D341Med (cell line): ENCODE measurements around the gene MAP7D1.
A peak's percentile ranks its signal among the peaks of the same experiment; 100 is the strongest.
"Not testable (repeated sequence)": the region's sequence is repeated elsewhere in the genome, so short reads cannot be mapped to it uniquely, and the experiment has no call there.

Experiments used
- DNase-seq: peaks from one replicate; pipeline ENCODE4 v3.0.0; 2012; ENCODE audit warnings: low spot score

The MAP7D1 gene

GRCh38 chr1:36203554-36204346, 47.8 kb downstream of the MAP7D1 start:
- DNase-seq: peak; percentile 63

- no peak for DNase-seq
Measured at GRCh38 chr1:36204347-36204909, 48.5 kb downstream of the MAP7D1 start.

- no peak for DNase-seq
Measured at GRCh38 chr1:36206323-36206858, 50.4 kb downstream of the MAP7D1 start.

- no peak for DNase-seq
Measured at GRCh38 chr1:36207339-36207738, 51.4 kb downstream of the MAP7D1 start.

GRCh38 chr1:36208978-36209703, 53.2 kb downstream of the MAP7D1 start:
- no peak for DNase-seq

GRCh38 chr1:36211307-36211706, 55.3 kb downstream of the MAP7D1 start:
- DNase-seq: no peak

- no peak for DNase-seq
Measured at GRCh38 chr1:36211841-36212240, 55.9 kb downstream of the MAP7D1 start.

- no peak for DNase-seq
Measured at GRCh38 chr1:36212782-36213181, 56.8 kb downstream of the MAP7D1 start.

GRCh38 chr1:36217670-36218069, 61.7 kb downstream of the MAP7D1 start:
- no peak for DNase-seq

GRCh38 chr1:36221901-36222300, 65.9 kb downstream of the MAP7D1 start:
- DNase-seq: not testable (repeated sequence)

GRCh38 chr1:36222481-36223380, 66.8 kb downstream of the MAP7D1 start:
- no peak for DNase-seq

GRCh38 chr1:36223381-36223995, 67.5 kb downstream of the MAP7D1 start:
- no peak for DNase-seq

- DNase-seq: peak; percentile 96
Measured at GRCh38 chr1:36223996-36224536, 68.1 kb downstream of the MAP7D1 start, which contains the start of gene THRAP3. Gene THRAP3 (plus strand): TSS chr1:36224443. CDS start chr1:36282564, 58,121 bp downstream.

GRCh38 chr1:36224537-36225282, 68.8 kb downstream of the MAP7D1 start:
- DNase-seq: peak; percentile 83

GRCh38 chr1:36225283-36225899, 69.4 kb downstream of the MAP7D1 start:
- no peak for DNase-seq

GRCh38 chr1:36230279-36230678, 74.3 kb downstream of the MAP7D1 start:
- DNase-seq: not testable (repeated sequence)
